Peyer's patch (tissue), 4 donors: ENCODE results near the gene DVL1. TPM values are rescaled to one million over a fixed set of nuclear protein-coding genes. Genes with fewer than 3 reads are reported as not detected.

ENCODE experiments used
- DNase-seq, 3 donors: peaks; one replicate each; pipeline ENCODE4 v3.0.0-alpha.2; 2017 to 2019
- H3K27ac ChIP-seq, 4 donors: fragments of 200-600 bp; sonication (generic); one replicate each; pipeline ENCODE4 v1.5.1; 2016 to 2019
- H3K27me3 ChIP-seq, 2 donors: fragments of 200-600 bp; sonication (generic); one replicate each; pipeline ENCODE4 v1.5.1; 2019
- H3K36me3 ChIP-seq, 3 donors: fragments of 200-600 bp; sonication (generic); one replicate each; pipeline ENCODE4 v1.5.1; 2016 to 2019
- H3K4me1 ChIP-seq, 4 donors: fragments of 200-600 bp; sonication (generic); one replicate each; pipeline ENCODE4 v1.5.1; 2016 to 2019
- H3K4me3 ChIP-seq, 4 donors: fragments of 200-600 bp; sonication (generic); 1 replicate in 3 of 4; 2 replicates in 1 of 4; pipeline ENCODE4 v1.5.1; 2016 to 2019; ENCODE audit warnings: mild to moderate bottlenecking in 1 of 4
- H3K9me3 ChIP-seq, 4 donors: fragments of 200-600 bp; sonication (generic); one replicate each; pipeline ENCODE4 v1.5.1; 2016 to 2019; ENCODE audit warnings: mild to moderate bottlenecking in 1 of 4
- CTCF ChIP-seq, 6 experiments: fragments of 450-650 bp in 4 of 6; fragments of 200-600 bp in 2 of 6; sonication (generic) in 1 of 6; IDR thresholded peaks; one replicate each; pipeline ENCODE4 v1.5.1; 2017 to 2019; ENCODE audit warnings: antibody characterized with exemption in 6 of 6, mild to moderate bottlenecking in 3 of 6, moderate library complexity in 1 of 6
- POLR2A ChIP-seq, 2 donors: fragments of 450-650 bp; IDR thresholded peaks; one replicate each; pipeline ENCODE4 v1.5.1; 2017; ENCODE audit warnings: antibody characterized with exemption in 2 of 2, mild to moderate bottlenecking in 2 of 2, moderate library complexity in 2 of 2
- total RNA-seq, 4 donors: library from RNA; depleted of rRNA; stranded (reverse); fragments of >200 nt; gene quantifications; one replicate each; pipeline ENCODE4 v1.1.0, GENCODE V29; 2016

The DVL1 gene
- total RNA-seq, 4 donors from 2014 or later = 76.0 to 196 (median 164) TPM

- H3K27me3 ChIP-seq = no peaks in the 10 kb centered on the region
- H3K4me3 ChIP-seq = no peak overlapping the region
- peaks cover 0 to 36% (median 25%) of the 10 kb centered on the region in 4 donors for H3K4me1 ChIP-seq
- TF ChIP-seq CTCF (IDR thresholded peaks at IDR 0.05) = no peak
- H3K9me3 ChIP-seq = no peaks in the 10 kb centered on the region
- H3K27ac ChIP-seq = no peak overlapping the region
- H3K36me3 ChIP-seq = peaks cover 0 to 26% (median 0%) of the 10 kb centered on the region in 3 donors
- DNase-seq = no peak
Observed at GRCh38 chr1:1327291-1327690, 21.9 kb downstream of the DVL1 start.

GRCh38 chr1:1326075-1326605 is 23.1 kb downstream of the DVL1 start:
- no peak for DNase-seq
- no peaks in the 10 kb centered on the region for H3K9me3 ChIP-seq
- H3K36me3 ChIP-seq = peaks cover 0 to 26% (median 0%) of the 10 kb centered on the region in 3 donors
- peak overlapping the region in 2 of 4 donors; percentile 90 to 95 for H3K27ac ChIP-seq
- TF ChIP-seq POLR2A (IDR thresholded peaks at IDR 0.05) (no peak), CTCF (IDR thresholded peaks at IDR 0.05) (no peak)
- H3K27me3 ChIP-seq = no peaks in the 10 kb centered on the region
- H3K4me3 ChIP-seq = peak overlapping the region; percentile 94 to 99 (median 98)
- peaks cover 0 to 44% (median 29%) of the 10 kb centered on the region in 4 donors for H3K4me1 ChIP-seq

GRCh38 chr1:1325288-1326074 is 23.7 kb downstream of the DVL1 start:
- peak overlapping the region; percentile 94 to 99 (median 98) for H3K4me3 ChIP-seq
- peaks cover 0 to 30% (median 0%) of the 10 kb centered on the region in 3 donors for H3K36me3 ChIP-seq
- H3K27ac ChIP-seq = peak overlapping the region; percentile 90 to 95 (median 91)
- TF ChIP-seq CTCF (IDR thresholded peaks at IDR 0.05) (no peak), POLR2A (IDR thresholded peaks at IDR 0.05) (no peak)
- DNase-seq = peak in 1 of 3 donors; percentile 65
- no peaks in the 10 kb centered on the region for H3K9me3 ChIP-seq
- H3K4me1 ChIP-seq = peaks cover 0 to 43% (median 28%) of the 10 kb centered on the region in 4 donors
- no peaks in the 10 kb centered on the region for H3K27me3 ChIP-seq

- peak; percentile 92 to 97 (median 97) for DNase-seq
- peak within 1 kb of the TSS; percentile 90 to 95 (median 91) for H3K27ac ChIP-seq
- H3K9me3 ChIP-seq = no peaks in the 10 kb centered on the region
- TF ChIP-seq CTCF (IDR thresholded peaks at IDR 0.05) (no peak), POLR2A (IDR thresholded peaks at IDR 0.05) (peak; percentile 70 to 79)
- peaks cover 0 to 36% (median 0%) of the 10 kb centered on the region in 3 donors for H3K36me3 ChIP-seq
- no peaks in the 10 kb centered on the region for H3K27me3 ChIP-seq
- H3K4me3 ChIP-seq = peak within 1 kb of the TSS; percentile 94 to 99 (median 98)
- peaks cover 0 to 43% (median 28%) of the 10 kb centered on the region in 4 donors for H3K4me1 ChIP-seq
Observed at GRCh38 chr1:1324524-1325287, 24.5 kb downstream of the DVL1 start, which contains the start of the genes CPTP and INTS11. CPTP (plus strand) TSS chr1:1324802; CDS start chr1:1326911, 2,109 bp downstream. INTS11 (minus strand) TSS chr1:1324660; CDS start chr1:1324608, 52 bp downstream.

- DNase-seq = no peak
- H3K36me3 ChIP-seq = peaks cover 0 to 42% (median 0%) of the 10 kb centered on the region in 3 donors
- peak overlapping the region; percentile 90 to 95 (median 91) for H3K27ac ChIP-seq
- H3K4me3 ChIP-seq = peak overlapping the region; percentile 94 to 99 (median 98)
- no peaks in the 10 kb centered on the region for H3K9me3 ChIP-seq
- TF ChIP-seq POLR2A (IDR thresholded peaks at IDR 0.05) (no peak), CTCF (IDR thresholded peaks at IDR 0.05) (no peak)
- peaks cover 0 to 43% (median 28%) of the 10 kb centered on the region in 4 donors for H3K4me1 ChIP-seq
- no peaks in the 10 kb centered on the region for H3K27me3 ChIP-seq
Observed at GRCh38 chr1:1324084-1324523, 25.1 kb downstream of the DVL1 start.
